CD1c-positive myeloid dendritic cell (primary cell): ENCODE measurements around the gene ZCCHC3.
A peak's percentile ranks its signal among the peaks of the same experiment; 100 is the strongest.

Experiments
- DNase-seq: peaks from one replicate; pipeline ENCODE4 v3.0.0-alpha.2; 2016; ENCODE audit errors: extremely low spot score

ZCCHC3 gene

GRCh38 chr20:341682-342081, 44.3 kb downstream of the ZCCHC3 start:
- peak; percentile 82 for DNase-seq

- no peak for DNase-seq
These were observed 45.7 kb downstream of the ZCCHC3 start for GRCh38 chr20:343107-343506.

GRCh38 chr20:346033-346639, 48.8 kb downstream of the ZCCHC3 start:
- DNase-seq, result no peak

GRCh38 chr20:346640-347316, 49.4 kb downstream of the ZCCHC3 start, which contains the start of gene NRSN2:
NRSN2 (plus strand) TSS chr20:347111; CDS start chr20:349644, 2,533 bp downstream.
- DNase-seq, result no peak

- DNase-seq, result no peak
These were observed 49.9 kb downstream of the ZCCHC3 start for GRCh38 chr20:347317-347639.

GRCh38 chr20:347640-348484, 50.5 kb downstream of the ZCCHC3 start:
- peak; percentile 85 for DNase-seq

- no peak for DNase-seq
These were observed 51.8 kb downstream of the ZCCHC3 start for GRCh38 chr20:348972-349841.
